Coronary artery (tissue), 2 donors: ENCODE data around the gene HMX2.

Experiments
- DNase-seq: peaks from one replicate; pipeline ENCODE4 v3.0.0-alpha.2; 2017; ENCODE audit warnings: low spot score
- H3K27ac ChIP-seq, 2 donors: fragments of 200-600 bp; sonication (generic); one replicate each; pipeline ENCODE4 v1.5.1; 2016 to 2019
- H3K4me3 ChIP-seq: fragments of 200-600 bp; sonication (generic); 2 replicates; pipeline ENCODE4 v1.5.1; 2016; ENCODE audit warnings: mild to moderate bottlenecking, moderate library complexity
- TF ChIP-seq, protein P1 (sequence below): fragments of 200-600 bp; sonication (generic); IDR thresholded peaks from one replicate; pipeline ENCODE4 v1.5.1; 2019; ENCODE audit warnings: antibody characterized with exemption

The HMX2 gene

DNA sequence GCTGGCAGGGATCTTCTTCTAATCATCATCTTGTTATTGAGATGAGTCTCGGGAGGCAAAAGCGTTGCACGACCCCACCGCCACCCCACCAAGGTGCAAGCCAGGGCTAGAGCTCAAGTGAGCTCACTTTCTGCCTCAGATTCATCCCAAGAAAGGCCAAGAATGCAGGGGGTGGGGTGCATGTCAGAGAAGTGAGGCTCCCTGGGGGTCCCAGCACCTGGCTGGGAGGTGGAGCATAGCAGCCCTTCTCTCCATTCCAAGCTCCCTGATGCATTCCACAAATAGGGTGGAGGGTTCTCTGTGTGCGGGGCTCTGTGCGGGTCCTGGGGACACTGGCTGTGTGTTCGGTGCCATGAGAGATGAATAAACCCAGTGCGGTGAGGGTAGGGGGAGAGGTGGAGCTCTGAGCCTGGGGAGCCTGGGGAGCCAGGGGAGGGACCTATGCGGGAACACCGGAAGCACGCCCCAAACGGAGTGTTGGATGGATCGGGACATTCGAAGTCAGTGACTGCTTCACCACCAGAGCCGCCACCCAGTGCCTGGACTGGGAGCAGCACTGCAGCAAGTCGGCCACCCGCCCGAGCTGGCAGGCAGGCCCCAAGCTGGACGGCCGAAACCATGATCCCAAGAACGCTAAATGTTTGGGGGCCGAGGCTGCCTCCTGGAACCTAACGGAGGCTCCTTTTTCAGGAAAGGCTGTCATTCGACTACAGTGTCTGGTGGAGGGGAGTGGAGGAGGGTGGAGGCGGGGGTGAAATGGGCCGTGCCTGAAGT, 30.1 kb upstream of the HMX2 start:
- DNase-seq: no peak
- Histone ChIP-seq H3K4me3 (no peak overlapping the region), H3K27ac (no peak overlapping the region)

DNA sequence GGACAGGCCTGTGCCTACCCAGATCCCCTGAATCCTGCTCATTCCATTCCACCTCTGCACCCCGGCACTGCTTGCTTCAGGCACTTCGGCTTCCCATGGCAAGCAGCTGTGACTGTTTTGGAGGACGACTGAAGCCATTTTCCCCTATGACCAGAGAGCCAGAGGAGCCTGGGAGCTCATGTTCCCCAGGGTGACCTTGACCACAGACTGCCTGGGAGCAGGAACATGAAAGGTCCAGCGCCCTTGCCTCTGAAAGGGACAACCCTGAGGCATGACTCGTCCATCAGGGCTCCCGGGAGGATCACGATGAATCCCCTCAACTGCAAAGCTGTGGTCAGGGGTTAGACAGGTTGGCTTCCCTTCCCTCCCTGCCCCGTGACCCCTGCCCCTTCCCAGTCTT, 28.9 kb upstream of the HMX2 start:
- Histone ChIP-seq H3K4me3 (no peak overlapping the region), H3K27ac (no peak overlapping the region)
- TF ChIP-seq, protein P1, sequence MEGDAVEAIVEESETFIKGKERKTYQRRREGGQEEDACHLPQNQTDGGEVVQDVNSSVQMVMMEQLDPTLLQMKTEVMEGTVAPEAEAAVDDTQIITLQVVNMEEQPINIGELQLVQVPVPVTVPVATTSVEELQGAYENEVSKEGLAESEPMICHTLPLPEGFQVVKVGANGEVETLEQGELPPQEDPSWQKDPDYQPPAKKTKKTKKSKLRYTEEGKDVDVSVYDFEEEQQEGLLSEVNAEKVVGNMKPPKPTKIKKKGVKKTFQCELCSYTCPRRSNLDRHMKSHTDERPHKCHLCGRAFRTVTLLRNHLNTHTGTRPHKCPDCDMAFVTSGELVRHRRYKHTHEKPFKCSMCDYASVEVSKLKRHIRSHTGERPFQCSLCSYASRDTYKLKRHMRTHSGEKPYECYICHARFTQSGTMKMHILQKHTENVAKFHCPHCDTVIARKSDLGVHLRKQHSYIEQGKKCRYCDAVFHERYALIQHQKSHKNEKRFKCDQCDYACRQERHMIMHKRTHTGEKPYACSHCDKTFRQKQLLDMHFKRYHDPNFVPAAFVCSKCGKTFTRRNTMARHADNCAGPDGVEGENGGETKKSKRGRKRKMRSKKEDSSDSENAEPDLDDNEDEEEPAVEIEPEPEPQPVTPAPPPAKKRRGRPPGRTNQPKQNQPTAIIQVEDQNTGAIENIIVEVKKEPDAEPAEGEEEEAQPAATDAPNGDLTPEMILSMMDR: no peak
- no peak for DNase-seq

More for the DNA sequence above, 30.1 kb upstream of the HMX2 start:
- TF ChIP-seq, protein P1: no peak

DNA sequence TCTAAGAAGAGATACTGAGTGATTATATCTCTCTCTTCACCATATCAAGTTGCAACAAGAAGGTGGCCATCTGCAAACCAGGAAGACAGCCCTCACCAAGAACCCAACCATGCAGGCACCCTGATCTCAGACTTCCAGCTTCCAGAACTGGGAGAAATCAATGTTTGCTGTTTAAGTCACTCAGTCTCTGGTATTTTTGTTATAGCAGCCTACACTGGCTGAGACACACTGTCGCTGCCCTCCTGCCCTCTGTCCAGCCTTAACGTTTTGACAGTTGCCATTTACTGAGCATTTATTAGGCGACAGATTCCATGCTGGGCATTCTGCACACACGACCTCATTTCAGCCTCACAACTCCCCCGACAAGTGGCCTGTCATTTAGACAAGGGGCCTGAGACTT, 21.7 kb upstream of the HMX2 start:
- TF ChIP-seq, protein P1: no peak
- Histone ChIP-seq H3K4me3 (no peak overlapping the region), H3K27ac (no peak overlapping the region)
- DNase-seq: no peak

DNA sequence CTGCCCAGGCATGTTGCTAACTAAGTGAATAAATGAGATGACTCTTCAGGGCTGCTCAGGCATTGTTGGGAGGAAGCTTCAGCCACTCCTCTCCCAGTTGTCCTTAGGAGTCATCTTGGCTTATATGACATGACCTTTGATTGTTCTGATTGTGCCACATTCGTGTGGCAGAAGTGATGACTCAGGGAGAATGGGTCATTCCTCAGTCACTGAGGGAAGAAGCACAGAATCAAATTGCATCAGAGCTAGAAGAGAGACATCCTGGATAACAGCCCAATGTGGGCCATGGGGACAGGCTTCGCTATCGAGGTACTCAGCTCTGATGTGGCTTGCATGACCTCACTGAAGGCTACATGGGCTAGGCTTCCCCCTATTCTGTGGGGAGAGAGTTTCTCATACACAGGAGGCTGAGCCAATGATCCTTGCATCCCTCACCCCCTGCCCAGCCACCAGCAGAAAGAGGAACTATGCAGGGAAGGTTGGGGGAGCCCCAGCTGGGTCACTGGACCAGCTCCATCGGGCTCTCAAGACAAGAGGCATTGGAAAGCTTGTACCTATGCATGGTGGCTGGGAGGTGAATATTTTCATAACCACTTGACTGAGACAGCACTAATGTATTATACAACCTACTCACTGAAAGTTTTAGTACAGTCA, 18.2 kb upstream of the HMX2 start:
- Histone ChIP-seq H3K27ac (no peak overlapping the region), H3K4me3 (no peak overlapping the region)
- TF ChIP-seq, protein P1: no peak
- no peak for DNase-seq

DNA sequence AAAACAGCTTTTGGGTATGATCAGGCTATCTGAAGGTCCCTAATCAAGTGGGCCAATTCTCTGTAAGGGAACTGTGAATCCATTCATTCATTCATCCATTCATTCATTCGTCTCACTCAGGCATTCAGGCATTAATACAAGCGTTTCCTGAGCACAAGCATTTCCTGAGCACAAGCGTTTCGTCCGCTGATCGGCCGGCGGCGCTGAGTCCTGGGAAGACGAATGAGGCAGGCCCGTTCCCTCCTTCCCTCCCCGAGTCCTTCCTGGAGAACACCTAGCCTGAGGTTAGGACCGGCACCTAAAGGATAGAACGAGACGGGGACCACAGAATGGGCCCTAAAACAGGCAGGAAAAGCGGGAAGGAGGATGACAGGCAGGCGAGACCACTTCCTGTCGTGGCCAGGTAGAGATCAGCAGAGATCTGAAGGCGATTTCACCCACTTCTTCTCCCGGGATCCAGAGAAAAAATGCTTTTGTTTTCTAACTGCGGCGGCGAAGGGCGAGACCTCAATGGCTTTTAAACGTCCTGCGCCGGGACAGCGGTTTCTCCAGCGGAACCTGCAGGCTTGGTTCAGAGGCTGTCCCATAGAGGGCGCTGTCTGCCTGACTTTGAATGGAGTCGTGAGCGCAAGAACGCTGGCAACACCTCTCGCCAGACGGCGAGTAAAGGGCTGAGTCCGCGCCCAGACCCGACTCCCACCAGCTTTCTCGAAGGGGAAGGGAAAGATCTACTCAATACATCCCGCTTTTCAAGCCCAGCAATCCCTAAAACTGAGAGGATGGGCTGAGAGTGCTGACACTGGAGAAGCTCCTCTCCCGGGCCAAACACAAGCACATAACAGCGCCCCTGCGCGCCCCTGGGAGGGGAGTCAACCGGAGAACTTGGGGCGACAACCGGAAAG, 15.1 kb upstream of the HMX2 start:
- TF ChIP-seq, protein P1: peak; percentile 84
- Histone ChIP-seq H3K27ac (no peak overlapping the region), H3K4me3 (peak overlapping the region; percentile 64)
- DNase-seq: no peak

DNA sequence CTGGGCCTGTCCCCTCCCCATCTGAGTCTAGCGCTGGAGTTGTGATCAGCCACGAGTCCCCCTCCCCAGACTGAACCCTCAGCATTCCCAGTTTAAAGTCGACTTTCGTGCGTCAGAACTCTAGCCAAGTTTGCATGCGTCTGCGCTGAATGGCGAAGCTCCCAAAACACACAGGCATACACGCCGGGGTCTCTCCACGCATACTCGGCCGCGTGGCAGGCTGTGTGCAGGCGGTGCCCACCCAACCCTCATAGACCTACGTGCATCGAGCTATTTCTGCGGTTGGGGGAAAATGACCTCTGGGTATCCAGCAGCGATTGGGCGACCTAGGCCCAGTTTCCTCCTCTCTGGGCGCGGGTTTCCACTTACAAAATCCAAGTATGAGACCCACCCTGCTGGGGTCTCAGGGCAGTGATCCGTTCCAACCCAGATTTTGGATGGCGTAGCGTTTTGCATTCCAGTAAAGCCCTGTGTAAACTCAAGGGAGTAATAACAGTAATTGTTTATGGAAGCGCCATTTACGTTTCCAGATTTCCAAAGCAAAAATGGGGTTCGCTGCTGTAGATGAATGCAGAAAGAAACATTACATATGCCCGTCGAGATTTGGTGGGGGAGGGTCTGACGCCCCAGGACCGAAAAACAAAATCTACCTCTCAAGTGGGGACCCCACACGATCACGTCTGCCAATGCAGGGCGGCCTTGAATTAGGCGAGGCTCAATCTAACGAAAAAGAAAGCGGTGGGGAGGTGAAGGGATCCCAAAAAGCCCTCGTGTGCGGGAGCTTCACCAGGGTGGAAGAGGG, 14.2 kb upstream of the HMX2 start:
- Histone ChIP-seq H3K27ac (no peak overlapping the region), H3K4me3 (peak overlapping the region; percentile 71)
- DNase-seq: no peak
- TF ChIP-seq, protein P1: no peak
